Activated T-helper 2 cell treated with anti-CD3 and anti-CD28 coated beads, Interferon-gamma antibody, Interleukin-2, Interleukin-4, amounts not matched to agents 10 μg/mL and 5 μg/mL and 100 μg/mL, durations not matched to agents 14 hours and 24 hours and 36 hours (primary cell): ENCODE data around the gene PABPC1L2A. TPM values are rescaled to one million over a fixed set of nuclear protein-coding genes. Genes with fewer than 3 reads are reported as not detected.
"Not testable (repeated sequence)": the region's sequence is repeated elsewhere in the genome, so short reads cannot be mapped to it uniquely, and the experiment has no call there.

Experiments
- DNase-seq: peaks from one replicate; pipeline ENCODE4 v3.0.0; 2021; ENCODE audit warnings: low spot score
- H3K27ac Mint-ChIP-seq: one replicate; pipeline ENCODE4 v1.8.0; 2021; ENCODE audit warnings: mixed read lengths
- H3K27me3 Mint-ChIP-seq: one replicate; pipeline ENCODE4 v1.8.0; 2021; ENCODE audit warnings: low read depth, mixed read lengths
- H3K36me3 Mint-ChIP-seq: one replicate; pipeline ENCODE4 v1.8.0; 2021; ENCODE audit warnings: low read depth, mixed read lengths
- H3K4me1 Mint-ChIP-seq: one replicate; pipeline ENCODE4 v1.8.0; 2021; ENCODE audit warnings: low read depth, mixed read lengths
- H3K4me3 Mint-ChIP-seq: one replicate; pipeline ENCODE4 v1.8.0; 2021; ENCODE audit warnings: low read depth, mild to moderate bottlenecking, moderate library complexity, mixed read lengths
- H3K9me3 Mint-ChIP-seq: one replicate; pipeline ENCODE4 v1.8.0; 2021; ENCODE audit warnings: mixed read lengths
- intact Hi-C: fragments of 100-400 bp; cut with micrococcal nuclease; formaldehyde crosslinking; loops from one replicate; pipeline ENCODE4 v1.15.1; 2023
- total RNA-seq: library from RNA; stranded (reverse); gene quantifications from 2 replicates; pipeline ENCODE4 v1.2.3, GENCODE V29; 2022

Gene PABPC1L2A
- total RNA-seq: not detected in 2 replicates

GRCh38 chrX:73079024-73079562 lies at the start of gene PABPC1L2A:
PABPC1L2A (minus strand) TSS chrX:73079512; CDS start chrX:73079386, 126 bp downstream.
- H3K9me3 Mint-ChIP-seq, H3K27ac Mint-ChIP-seq, DNase-seq, H3K27me3 Mint-ChIP-seq, intact Hi-C loops, H3K4me1 Mint-ChIP-seq, H3K4me3 Mint-ChIP-seq, H3K36me3 Mint-ChIP-seq: not testable (repeated sequence)

DNA sequence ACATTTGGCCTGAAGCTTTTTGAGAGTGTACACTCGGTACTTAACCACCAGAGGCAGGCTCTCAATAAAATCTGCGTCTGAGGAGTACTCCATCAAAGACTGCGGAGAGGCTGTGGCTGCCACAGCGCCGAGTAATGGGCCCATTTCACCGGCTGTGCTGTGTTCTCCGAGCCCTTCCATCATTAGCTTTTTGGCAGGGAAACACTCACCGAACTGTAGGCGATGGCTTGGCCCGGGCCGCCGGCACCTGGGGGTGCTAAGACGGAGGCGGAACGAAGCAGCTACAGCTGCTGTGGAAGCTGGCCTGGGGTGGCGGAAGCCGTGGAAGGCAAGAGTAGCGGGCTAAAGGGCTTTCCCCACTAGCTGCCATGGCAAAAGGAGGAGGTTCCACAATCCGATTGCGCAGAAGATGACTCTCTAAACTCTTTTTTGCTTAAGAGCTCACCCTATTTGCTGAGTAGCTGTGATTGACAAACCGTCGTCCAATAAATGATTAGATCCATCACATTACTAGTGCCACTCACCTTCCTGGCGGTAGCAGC lies 48.5 kb upstream of the PABPC1L2A start:
- H3K27ac Mint-ChIP-seq: no peak overlapping the region
- intact Hi-C loops: no loop called here
- DNase-seq: peak; percentile 8
- H3K9me3 Mint-ChIP-seq: no peaks in the 10 kb centered on the region
- H3K4me3 Mint-ChIP-seq: peak overlapping the region; percentile 58
- H3K27me3 Mint-ChIP-seq: peaks cover 2% of the 10 kb centered on the region
- peaks cover 2% of the 10 kb centered on the region for H3K4me1 Mint-ChIP-seq
- H3K36me3 Mint-ChIP-seq: no peaks in the 10 kb centered on the region

DNA sequence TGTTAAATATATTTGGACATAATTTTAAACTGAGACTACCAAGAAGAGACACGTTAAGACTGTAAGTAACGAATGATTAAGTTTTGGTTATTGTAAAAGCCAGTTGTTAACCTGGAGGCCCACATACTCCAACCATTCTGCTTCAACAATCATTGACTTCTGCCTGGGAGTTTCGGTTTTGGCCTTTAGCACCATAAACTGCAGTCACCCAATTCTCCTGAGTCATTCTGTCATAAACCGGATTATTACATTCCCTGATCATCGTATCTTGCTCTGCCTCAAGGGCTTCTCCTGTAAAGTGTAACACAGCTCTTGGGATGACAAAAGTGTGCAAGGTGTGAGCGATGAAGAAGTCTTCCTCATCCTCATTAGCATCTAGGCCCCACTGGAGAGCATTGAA lies 46.9 kb upstream of the PABPC1L2A start:
- DNase-seq: no peak
- peaks cover 2% of the 10 kb centered on the region for H3K27me3 Mint-ChIP-seq
- intact Hi-C loops: no loop called here
- no peak overlapping the region for H3K27ac Mint-ChIP-seq
- H3K36me3 Mint-ChIP-seq: no peaks in the 10 kb centered on the region
- peaks cover 2% of the 10 kb centered on the region for H3K4me1 Mint-ChIP-seq
- no peak overlapping the region for H3K4me3 Mint-ChIP-seq
- H3K9me3 Mint-ChIP-seq: no peaks in the 10 kb centered on the region

- H3K9me3 Mint-ChIP-seq, H3K36me3 Mint-ChIP-seq, H3K4me3 Mint-ChIP-seq, H3K4me1 Mint-ChIP-seq, H3K27me3 Mint-ChIP-seq, H3K27ac Mint-ChIP-seq, DNase-seq, intact Hi-C loops: not testable (repeated sequence)
Observed at GRCh38 chrX:73099505-73099904, 20.2 kb upstream of the PABPC1L2A start.

GRCh38 chrX:73086766-73087165 lies 7.5 kb upstream of the PABPC1L2A start:
- H3K27ac Mint-ChIP-seq, H3K4me1 Mint-ChIP-seq, H3K36me3 Mint-ChIP-seq, H3K9me3 Mint-ChIP-seq, H3K4me3 Mint-ChIP-seq, intact Hi-C loops, DNase-seq, H3K27me3 Mint-ChIP-seq: not testable (repeated sequence)

- H3K27me3 Mint-ChIP-seq, H3K36me3 Mint-ChIP-seq, DNase-seq, H3K27ac Mint-ChIP-seq, H3K4me1 Mint-ChIP-seq, H3K4me3 Mint-ChIP-seq, intact Hi-C loops, H3K9me3 Mint-ChIP-seq: not testable (repeated sequence)
Observed at GRCh38 chrX:73079884-73080283, 572 bp upstream of the PABPC1L2A start.

GRCh38 chrX:73078597-73078996 lies 715 bp downstream of the PABPC1L2A start:
- H3K27ac Mint-ChIP-seq, DNase-seq, H3K9me3 Mint-ChIP-seq, intact Hi-C loops, H3K4me3 Mint-ChIP-seq, H3K27me3 Mint-ChIP-seq, H3K36me3 Mint-ChIP-seq, H3K4me1 Mint-ChIP-seq: not testable (repeated sequence)

- H3K36me3 Mint-ChIP-seq: no peaks in the 10 kb centered on the region
- H3K4me1 Mint-ChIP-seq: no peaks in the 10 kb centered on the region
- H3K4me3 Mint-ChIP-seq: no peak overlapping the region
- peaks cover 8% of the 10 kb centered on the region for H3K27me3 Mint-ChIP-seq
- no peak overlapping the region for H3K27ac Mint-ChIP-seq
- DNase-seq: no peak
- no peaks in the 10 kb centered on the region for H3K9me3 Mint-ChIP-seq
- intact Hi-C loops: no loop called here
Observed at GRCh38 chrX:73076838-73077237, 2.5 kb downstream of the PABPC1L2A start.

- H3K9me3 Mint-ChIP-seq: peaks cover 8% of the 10 kb centered on the region
- DNase-seq: no peak
- no peak overlapping the region for H3K27ac Mint-ChIP-seq
- intact Hi-C loops: no loop called here
- H3K36me3 Mint-ChIP-seq: no peaks in the 10 kb centered on the region
- H3K27me3 Mint-ChIP-seq: no peaks in the 10 kb centered on the region
- no peak overlapping the region for H3K4me3 Mint-ChIP-seq
- H3K4me1 Mint-ChIP-seq: no peaks in the 10 kb centered on the region
Observed at GRCh38 chrX:73069365-73070035, 9.8 kb downstream of the PABPC1L2A start.

DNA sequence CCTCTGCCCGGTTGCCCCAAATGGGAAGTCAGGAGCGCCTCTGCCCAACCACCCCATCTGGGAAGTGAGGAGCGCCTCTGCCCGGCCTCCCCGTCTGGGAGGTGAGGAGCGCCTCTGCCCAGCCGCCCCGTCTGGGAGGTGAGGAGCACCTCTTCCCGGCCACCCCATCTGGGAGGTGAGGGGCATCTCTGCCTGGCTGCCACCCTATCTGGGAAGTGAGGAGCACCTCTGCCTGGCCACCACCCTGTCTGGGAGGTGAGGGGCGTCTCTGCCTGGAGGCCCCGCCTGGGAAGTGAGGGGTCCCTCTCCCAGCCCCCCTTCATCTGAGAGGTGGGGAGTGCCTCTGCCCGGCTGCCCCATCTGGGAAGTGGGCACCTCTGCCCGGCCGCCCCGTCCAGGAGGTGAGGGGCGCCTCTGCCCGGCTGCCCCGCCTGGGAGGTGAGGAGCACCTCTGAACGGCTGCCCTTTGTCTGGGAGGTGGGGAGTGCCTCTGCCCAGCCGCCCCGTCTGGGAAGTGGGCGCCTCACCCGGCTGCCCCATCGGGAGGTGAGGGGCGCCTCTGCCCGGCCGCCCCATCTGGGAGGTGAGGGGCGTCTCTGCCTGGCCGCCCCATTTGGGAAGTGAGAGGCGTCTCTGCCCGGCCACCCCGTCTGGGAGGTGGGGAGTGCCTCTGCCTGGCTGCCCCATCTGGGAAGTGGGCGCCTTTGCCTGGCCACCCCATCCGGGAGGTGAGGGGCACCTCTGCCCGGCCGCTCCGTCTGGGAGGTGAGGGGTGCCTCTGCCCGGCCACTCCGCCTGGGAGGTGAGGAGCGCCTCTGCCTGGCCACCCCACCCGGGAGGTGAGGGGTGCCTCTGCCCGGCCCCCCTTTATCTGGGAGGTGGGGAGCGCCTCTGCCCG lies 10.6 kb downstream of the PABPC1L2A start:
- Mint-ChIP-seq H3K27ac (no peak overlapping the region), H3K4me3 (no peak overlapping the region), H3K9me3 (peaks cover 8% of the 10 kb centered on the region), H3K27me3 (no peaks in the 10 kb centered on the region), H3K4me1 (no peaks in the 10 kb centered on the region), H3K36me3 (no peaks in the 10 kb centered on the region)
- intact Hi-C loops: no loop called here
- no peak for DNase-seq

- H3K27ac Mint-ChIP-seq, DNase-seq, intact Hi-C loops, H3K9me3 Mint-ChIP-seq, H3K4me1 Mint-ChIP-seq, H3K36me3 Mint-ChIP-seq, H3K4me3 Mint-ChIP-seq, H3K27me3 Mint-ChIP-seq: not testable (repeated sequence)
Observed at GRCh38 chrX:73067761-73068466, 11.4 kb downstream of the PABPC1L2A start.

DNA sequence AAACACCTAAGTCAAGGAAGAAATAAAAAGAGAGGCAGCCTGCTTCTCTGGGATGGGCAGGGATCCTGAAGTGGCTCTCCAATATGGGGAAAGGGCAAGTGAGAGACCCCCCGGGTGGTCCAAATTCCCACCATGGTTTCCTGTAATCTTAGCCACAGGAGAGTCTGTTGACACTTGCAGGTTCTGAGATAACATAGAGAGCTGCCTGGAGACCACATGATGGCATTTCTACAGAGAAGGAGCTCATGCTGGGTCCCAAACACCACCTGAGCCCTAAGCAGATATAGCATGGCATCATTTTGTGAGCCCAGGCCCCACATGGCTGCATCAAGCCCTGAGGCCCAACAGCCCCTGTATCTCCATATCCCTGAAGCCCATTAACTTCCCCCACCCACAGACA lies 50.4 kb downstream of the PABPC1L2A start:
- H3K9me3 Mint-ChIP-seq: no peaks in the 10 kb centered on the region
- no peaks in the 10 kb centered on the region for H3K27me3 Mint-ChIP-seq
- no peak for DNase-seq
- no peak overlapping the region for H3K27ac Mint-ChIP-seq
- H3K36me3 Mint-ChIP-seq: no peaks in the 10 kb centered on the region
- H3K4me3 Mint-ChIP-seq: no peak overlapping the region
- intact Hi-C loops: no loop called here
- no peaks in the 10 kb centered on the region for H3K4me1 Mint-ChIP-seq
